RPMI7951 (cell line): Measurements from ENCODE around the gene ANKS1A. TPM values are rescaled to one million over a fixed set of nuclear protein-coding genes. Genes with fewer than 3 reads are reported as not detected.
"Not testable (repeated sequence)": the region's sequence is repeated elsewhere in the genome, so short reads cannot be mapped to it uniquely, and the experiment has no call there.

Experiments used
- DNase-seq: peaks from one replicate; pipeline ENCODE4 v3.0.0-alpha.2; 2012; ENCODE audit warnings: low read depth
- total RNA-seq: library from RNA; depleted of rRNA; stranded (reverse); fragments of >200 nt; shearing (Covaris generic); gene quantifications from 2 replicates; pipeline ENCODE4 v1.2.3, GENCODE V29; 2014

ANKS1A gene
- total RNA-seq, 1 experiment from 2014 or later: 7.4 TPM

DNA sequence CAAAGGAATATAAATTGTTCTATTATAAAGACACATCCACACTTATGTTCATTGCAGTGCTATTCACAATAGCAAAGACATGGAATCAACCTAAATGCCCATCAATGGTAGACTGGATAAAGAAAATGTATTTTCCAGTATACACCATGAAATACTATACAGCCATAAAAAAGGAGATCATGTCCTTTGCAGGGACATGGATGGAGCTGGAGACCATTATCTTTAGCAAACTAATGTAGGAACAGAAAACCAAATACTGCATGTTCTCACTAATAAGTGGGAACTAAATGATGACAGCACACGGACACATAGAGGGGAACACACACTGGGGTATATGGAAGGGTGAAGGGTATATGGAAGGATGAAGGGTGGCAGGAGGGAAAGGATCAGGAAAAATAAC is 5.0 kb upstream of the ANKS1A start:
- DNase-seq: not testable (repeated sequence)

DNA sequence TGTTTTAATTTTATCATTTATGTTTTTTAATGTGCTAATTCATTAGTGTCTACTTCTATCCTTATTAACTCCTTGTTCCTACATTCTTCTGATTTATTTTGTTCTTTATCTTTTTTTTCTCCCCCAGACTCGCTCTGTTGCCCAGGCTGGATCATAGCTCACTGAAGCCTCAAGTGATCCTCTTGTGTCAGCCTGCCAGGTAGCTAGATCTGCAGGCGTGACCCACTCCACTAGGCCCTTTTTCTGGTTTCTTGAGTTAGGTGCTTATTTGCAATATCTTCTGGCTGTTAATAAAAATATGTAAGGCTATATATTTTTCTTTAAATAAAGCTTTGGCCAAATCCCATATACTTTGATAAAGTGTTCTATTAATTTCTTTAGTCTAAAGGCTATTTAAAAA is 4.1 kb upstream of the ANKS1A start:
- no peak for DNase-seq

DNA sequence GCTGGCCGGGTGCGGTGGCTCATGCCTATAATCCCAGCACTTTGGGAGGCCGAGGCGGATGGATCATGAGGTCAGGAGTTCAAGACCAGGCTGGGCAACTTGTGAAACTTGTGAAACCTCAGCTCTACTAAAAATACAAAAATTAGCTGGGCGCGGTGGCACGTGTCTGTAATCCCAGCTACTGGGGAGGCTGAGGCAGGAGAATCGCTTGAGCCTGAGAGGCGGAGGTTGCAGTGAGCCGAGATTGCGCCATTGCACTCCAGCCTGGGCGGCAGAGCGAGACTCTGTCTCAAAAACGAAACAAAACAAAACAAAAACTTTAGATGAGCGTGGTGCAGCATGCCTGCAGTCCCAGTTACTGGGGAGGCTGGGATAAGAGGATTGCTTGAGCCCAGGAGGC is 3.2 kb upstream of the ANKS1A start:
- not testable (repeated sequence) for DNase-seq

DNA sequence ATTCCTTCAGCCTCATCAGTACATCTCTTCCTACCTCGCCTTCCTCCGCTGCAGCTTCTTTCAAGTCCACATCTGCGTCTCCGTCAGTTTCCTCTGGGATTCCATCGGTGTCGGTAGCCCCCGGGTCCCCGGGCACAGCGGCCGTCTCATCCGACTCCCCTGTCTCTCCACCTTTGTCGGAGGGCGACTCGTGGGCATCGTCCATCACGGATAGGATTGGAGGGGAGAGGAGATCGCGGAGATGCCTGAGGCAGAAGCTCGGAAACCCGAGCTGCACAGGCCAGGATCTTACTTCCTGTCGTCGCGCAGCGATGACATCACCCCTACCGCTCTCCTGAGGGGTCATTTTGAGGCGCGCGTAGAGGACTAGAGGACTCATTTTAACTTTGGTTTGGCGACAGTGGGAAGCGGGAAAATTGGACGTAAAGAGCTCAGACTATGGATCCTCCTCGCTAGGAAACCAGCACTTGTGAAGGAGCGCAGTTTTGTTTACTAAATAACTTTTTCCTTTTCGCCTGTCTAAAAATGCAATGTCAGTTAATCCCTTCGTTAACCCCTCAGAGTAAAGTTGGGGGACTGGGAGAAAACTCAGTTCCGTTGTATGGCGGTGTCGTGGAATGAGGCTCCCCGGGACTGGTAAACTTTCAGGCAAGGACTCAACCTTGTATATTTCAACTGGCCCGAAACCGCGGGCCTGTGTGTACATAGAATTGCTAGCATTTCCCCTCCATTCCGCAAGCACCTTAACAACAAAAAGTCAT is 1.1 kb upstream of the ANKS1A start, which contains the start of gene TAF11:
Gene TAF11, minus strand, starts transcription at position 290 of the 761 bp plus-strand sequence. Its CDS starts 85 bp downstream, at position 205.
- peak; percentile 94 for DNase-seq

DNA sequence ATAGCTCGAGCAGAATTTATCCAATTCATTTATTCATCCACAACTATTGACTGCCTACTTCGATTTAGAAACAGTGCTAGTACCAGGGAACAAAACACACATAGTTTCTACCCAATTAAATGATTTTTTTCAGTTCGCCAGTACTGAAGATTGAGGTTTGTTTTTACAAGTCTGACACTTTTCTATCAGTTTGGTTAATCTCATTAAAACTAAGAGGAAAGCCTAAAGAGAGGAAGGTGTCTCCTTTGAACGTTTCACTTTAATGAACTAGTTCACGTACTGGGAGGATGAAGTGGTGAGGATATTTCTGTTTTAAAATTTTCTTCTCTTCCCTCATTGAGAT is 570 bp upstream of the ANKS1A start:
- no peak for DNase-seq

DNA sequence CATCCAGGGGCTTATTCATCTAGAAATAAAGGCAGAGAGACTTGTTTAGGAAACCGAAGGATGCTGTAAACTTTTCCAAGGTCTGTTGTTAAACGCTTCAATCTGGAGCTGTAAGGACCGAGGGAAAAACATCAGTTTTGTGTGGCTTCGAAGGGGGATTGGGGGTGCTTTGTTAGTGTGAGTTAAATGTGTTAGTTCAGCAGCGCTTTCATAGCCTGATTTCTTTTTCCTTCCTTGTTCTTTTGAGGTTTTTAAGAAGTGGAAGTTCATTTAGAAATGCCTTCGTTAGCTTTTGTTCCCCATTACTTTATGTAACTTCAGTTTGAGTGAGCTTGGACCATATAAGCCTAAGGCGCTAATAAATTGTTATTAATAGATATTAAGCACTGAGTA is 1.5 kb downstream of the ANKS1A start:
- no peak for DNase-seq

DNA sequence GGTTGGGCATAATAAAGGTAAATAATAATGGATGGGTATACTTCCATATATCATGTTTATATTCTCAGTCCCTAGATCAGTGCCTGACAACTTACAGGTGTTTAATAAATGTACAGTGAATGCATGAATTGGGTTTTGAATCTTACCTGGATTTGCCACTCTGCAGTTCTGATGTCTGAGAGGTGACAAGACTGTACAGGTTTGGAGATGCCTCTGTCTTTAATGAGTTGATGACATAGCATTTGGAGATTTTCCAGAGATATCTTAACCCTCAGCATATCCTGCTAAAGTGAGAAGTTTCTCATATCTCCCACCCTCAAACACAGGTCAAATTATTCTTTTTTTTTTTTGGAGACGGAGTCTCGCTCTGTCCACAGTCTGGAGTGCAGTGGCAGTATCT is 2.2 kb downstream of the ANKS1A start:
- no peak for DNase-seq

DNA sequence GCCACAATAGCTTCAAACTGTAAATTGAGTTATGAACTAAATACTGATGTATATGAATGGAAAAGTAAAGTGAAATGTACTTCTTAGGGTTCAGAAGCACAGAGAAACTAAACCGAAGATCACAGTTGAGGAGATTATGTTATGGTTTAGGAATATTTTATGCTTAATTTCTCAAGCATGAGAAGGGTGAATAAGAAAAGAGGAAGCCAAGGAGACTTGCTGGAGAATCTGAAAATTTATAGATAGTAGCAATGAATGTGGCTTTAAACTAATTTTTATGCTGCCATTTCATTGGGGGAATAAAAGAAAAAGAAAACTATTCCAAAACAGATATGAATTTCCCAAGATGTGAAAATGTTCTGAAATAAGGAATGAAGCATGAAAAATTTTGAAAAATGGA is 5.6 kb downstream of the ANKS1A start:
- no peak for DNase-seq

DNA sequence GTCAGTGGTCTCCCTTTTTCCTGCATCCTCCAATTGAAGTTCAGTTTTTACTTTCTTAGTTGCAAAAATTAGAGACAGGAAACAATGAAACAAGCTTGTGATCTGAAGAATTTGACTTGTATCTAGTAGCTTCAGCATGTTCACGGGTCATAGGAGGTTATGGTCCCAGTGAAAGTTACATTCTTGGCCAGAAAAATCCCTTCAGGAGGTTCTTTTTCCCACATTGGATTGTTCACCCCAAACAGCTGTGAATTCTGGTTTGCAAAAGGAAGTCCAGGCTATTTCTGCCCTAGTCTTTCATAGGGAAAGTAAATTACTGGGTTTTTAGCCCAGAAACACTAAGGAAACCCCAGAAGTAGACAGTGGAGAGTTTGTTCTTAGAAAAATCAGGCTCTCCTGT is 8.1 kb downstream of the ANKS1A start:
- no peak for DNase-seq

DNA sequence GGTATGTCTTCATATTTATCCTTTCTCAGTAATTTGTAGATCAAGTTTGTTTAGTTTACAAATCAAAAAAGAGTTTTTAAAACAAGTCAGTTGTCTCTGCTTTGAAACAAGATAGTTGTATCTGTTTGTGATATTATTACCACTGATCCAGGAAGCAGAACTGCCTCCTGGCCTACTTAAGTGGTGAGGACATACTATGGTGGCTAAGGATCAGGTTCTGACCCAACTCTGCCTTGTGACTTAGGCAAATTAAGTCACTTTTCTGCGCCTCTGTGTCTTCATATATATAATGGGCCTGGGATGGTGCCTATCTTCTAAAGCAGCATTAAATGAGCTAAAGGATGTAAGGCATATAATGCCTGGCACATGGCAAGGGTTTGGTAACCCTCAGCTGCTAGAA is 8.7 kb downstream of the ANKS1A start:
- no peak for DNase-seq

DNA sequence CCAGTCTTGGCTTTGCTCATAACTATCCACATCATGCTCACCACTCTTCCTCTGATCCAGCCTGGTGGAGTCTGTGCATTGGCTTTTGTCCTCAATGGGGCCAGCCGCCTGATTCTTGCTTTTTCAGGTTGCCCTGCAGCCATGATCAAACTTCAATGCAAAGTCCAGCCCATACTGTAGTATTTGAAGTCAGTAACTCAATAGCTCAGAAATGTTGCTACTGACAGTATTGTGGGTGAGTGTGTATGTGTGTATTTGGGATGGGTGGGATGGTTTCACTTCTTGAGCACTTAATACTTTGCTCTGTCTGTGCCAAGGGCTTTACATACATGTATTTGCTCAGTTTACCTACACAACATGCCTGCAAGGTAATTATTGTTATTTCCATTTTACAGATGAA is 10.7 kb downstream of the ANKS1A start:
- not testable (repeated sequence) for DNase-seq

DNA sequence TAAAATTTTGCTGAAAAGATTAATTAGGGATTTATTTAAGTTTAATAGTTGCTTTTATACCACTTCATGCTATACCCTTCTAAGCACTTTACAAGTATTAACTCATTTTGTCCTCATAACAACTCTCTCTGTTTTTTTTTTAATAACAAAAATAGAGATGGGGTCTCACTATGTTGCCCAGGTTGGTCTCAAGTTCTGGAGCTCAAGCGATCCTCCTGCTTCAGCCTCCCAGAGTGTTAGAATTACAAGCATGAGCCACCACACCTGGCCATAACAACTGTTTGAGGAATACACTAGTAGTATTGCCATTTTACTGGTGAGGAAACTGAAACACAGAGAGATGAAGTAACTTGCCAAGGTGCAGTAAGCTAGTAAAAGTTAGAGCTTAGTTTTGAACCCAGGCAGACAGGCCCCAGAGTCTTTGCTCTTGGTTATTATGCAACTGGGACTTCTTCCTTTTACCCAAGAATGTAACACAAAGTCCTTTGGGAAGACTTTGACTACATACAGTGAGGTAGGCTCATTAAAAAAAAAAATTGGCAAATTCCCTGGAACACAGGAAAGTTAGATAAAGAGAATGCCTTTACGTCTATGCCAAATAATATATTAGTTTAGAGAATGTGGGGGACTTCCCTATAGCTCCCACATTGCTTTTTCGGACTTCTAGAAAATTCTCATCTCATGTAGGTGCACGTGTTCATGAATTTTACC is 11.4 kb downstream of the ANKS1A start:
- no peak for DNase-seq

DNA sequence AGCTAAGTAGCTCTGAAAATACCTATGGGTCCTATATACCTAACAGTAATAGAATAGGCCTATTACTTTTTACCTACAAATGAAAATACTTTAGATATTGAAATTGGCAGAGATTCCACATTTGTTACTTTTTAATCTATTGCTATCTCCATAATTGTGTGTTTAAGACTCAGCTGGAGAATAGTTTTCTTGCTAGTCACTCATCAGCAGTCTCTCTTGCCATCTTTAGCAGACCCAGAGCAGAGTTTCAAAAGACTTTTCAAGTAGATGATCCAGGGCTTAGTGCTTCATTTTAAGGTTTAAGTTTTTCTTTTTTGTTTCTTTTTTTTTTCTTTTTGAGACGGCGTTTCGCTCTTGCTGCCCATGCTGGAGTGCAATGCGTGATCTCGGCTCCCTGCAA is 12.9 kb downstream of the ANKS1A start:
- DNase-seq: no peak

DNA sequence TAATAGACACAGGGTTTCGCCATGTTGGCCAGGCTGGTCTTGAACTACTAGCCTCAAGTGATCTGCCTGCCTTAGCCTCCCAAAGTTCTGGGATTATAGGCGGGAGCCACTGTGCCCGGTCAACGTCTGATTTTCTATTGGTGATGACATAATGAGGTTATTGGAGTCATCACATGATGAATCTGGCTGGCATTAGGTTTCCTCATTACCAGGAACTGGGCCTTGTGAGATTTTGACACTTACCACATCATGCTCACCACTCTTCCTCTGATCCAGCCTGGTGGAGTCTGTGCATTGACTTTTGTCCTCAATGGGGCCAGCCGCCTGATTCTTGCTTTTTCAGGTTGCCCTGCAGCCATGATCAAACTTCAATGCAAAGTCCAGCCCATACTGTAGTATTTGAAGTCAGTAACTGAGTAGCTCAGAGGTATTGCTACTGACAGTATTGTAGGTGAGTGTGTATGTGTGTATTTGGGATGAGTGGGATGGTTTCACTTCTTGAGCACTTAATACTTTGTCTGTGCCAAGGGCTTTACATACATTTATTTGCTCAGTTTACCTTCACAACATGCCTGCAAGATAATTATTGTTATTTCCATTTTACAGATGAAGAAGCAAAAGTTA is 16.0 kb downstream of the ANKS1A start:
- DNase-seq: no peak

DNA sequence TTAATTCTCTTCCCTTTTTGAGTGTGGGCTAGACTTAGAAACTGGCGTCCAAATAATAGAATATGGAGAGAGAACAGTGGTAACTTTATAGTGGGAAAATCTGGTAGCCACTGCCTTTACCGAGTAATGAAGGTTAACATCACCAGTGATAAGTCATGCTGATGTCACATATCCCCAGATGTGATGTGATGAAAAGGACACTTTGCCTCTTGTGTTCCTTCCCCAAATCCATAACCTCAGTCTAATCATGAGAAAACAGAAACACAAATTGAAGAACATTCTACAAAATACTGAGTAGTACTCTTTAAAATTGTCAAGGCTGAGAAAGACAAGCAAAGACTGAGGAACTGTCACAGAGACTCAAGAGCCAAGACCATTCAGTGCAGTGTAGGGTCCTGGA is 17.8 kb downstream of the ANKS1A start:
- DNase-seq: no peak

DNA sequence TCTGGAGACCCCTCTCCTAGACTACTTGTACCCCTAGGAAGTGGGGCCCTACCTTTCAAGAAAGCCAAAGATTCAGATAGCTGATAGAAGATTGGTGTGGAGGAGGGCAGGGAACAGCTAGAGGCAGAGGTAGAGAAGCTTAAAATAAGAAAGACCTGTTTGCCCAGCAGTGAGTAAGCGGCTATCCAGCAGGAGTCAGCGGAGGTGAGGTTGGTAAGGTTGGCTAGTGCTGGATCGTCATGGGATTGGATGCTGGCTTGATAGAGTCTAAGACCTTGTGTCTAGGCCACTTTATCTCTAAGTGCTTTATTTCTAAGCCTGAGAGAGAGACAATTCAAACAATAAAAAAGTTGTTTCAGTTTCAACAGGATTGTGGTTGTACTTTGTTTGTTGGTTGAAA is 19.1 kb downstream of the ANKS1A start:
- no peak for DNase-seq

DNA sequence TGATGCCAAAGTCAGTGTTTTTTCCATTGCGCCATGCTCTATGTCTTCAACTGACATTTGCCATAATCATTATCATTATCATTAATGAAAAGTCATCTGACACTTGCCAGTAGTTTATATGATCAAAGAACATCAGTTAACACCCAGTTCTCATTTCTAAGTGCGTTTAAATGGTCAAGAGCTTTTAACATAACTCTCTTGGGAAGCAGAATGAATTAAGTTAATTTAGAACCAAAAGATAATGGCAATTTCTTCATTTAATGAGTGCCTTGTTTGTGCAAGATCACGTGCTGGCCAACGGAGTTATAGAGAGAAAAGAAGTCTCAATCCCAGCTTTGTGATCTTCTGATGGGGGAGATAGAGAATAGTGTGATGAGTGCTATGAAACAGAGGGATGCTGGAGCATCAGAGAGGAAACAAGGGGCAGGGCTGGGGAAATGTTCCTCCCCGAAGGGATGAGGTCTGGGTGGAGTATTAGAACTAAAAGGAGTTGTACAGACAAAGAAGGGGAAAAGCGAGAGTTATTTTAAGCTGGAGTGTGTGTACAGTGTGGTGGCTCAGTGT is 20.3 kb downstream of the ANKS1A start:
- DNase-seq: no peak

DNA sequence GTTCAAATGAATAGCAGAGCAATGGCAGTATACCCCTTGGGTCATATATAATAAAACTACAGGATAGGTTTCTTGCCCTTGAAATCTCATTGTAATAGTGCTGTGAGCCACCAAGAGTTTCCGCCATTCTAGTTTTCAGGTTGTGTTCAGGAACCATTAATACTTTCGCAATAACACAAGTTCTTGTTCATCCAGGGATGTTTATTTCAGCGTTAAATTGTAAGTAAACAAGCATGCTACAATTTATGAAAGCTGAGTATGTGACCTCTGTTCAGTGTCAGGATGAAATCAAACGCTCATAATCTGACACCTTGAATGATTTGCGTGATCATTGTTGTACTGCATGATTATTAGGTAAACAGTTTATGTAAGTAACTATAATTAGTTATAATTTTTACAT is 22.8 kb downstream of the ANKS1A start:
- no peak for DNase-seq

DNA sequence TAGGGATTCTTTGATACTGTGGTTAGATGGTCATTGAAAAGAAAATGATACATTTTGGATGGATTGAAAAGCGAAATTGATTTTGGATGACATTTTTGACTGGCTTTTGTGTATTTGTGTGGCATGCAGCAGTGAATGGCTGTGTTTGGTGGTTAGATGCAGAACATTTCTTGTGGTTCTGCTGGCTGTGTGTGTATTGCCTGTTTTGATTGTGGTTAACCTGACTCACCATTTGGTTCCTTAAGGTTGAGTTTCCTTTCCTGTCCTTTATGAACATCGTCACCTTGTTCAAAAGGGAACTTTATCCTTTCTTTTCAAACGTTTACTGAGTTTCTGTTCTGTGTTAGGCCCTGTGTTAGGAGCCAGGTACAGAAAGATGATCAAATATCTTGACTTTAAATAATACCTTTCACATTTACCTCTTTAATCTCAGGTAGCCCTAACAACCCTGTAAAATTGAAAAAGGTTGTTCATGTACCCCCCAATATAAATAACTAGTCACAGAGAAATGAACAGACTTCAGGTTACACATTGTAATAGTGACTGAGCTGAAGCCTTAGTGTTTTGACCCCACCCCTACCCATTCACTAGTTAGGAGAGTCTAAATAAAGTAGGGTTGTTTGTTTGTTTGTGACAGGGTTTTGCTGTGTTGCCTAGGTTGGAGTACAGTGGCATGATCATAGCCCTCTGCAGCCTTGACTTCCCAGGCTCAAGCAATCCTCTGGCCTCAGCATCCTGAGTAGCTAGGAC is 23.8 kb downstream of the ANKS1A start:
- DNase-seq: peak; percentile 73

DNA sequence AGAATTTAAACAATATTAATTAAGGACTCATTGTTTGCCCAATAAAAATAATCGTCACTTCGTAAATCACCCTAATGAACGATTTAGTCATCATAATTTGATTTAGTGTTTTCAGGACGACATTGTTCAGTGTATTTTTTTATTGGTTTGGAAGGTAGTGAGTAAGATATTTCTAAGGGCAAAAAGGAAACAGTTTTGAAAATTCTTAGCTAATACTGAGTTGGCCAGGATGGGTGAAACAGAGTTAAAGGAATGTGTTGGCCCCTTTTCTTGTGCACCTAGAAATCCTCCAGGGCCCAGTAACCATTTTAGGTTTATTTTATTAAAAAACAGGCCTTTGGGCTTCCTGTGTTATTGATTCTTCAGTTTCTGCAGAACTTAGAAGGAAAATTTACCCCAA is 25.3 kb downstream of the ANKS1A start:
- no peak for DNase-seq

DNA sequence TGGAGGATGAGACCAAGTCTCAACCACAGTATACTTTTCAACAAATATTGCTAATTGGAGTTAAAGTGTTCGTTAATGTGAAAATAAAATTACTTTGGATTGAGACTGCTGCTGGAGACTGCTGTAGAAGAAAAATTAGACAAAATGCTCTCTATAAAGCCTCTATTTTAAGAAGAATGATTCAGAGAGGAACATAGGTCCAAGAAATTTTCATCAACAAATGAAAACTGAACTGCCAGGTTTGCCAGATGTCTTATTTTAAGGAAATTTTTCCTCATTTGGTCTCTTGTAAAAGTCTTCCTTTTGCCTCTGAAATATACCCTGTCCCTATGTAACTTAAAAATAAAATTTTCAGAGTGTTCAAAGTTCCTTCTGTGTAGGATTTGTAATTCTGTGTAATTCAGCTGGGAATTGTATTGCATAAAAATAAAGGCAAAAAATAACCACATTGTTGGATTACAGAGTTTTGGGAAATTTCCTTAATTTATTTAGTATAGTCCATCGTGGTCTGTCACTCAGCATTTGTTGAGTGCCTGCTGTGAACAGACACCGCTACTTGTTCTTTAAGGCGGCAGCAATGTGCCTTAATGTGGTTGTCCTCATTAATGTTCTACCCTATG is 27.4 kb downstream of the ANKS1A start:
- no peak for DNase-seq
